Mammary epithelial cell (primary cell): ENCODE data around the gene ZNF516.

Experiments
- CTCF ChIP-seq, 2 donors: IDR thresholded peaks in 1 of 2; conservative IDR thresholded peaks in 1 of 2; 2 replicates each; pipeline ENCODE4 v1.5.1; 2011 to 2012; ENCODE audit warnings: inconsistent platforms in 2 of 2, low read length in 2 of 2, mild to moderate bottlenecking in 2 of 2, control low read depth in 1 of 2, low read depth in 1 of 2; ENCODE audit not compliant: insufficient read depth in 1 of 2; ENCODE audit errors: extremely low read depth in 1 of 2
- EZH2 ChIP-seq: IDR thresholded peaks from 2 replicates; pipeline ENCODE4 v1.6.1; 2012; ENCODE audit warnings: low read length, inconsistent platforms, borderline replicate concordance

GRCh38 chr18:76431437-76432273, 63.4 kb downstream of the ZNF516 start:
- TF ChIP-seq CTCF (conservative IDR thresholded peaks at IDR 0.05 in 1 of 2, IDR thresholded peaks at IDR 0.05 in 1 of 2; ENCODE audit: extremely low read depth in 1 of 2, insufficient read depth in 1 of 2, low read depth in 1 of 2, low read length in 2 of 2) (no peak), EZH2 (no peak)
